ENCODE measurements around the gene TGFB1I1. TPM values are rescaled to one million over a fixed set of nuclear protein-coding genes. Genes with fewer than 3 reads are reported as not detected.
A peak's percentile ranks its signal among the peaks of the same experiment; 100 is the strongest.
"Not testable (repeated sequence)": the region's sequence is repeated elsewhere in the genome, so short reads cannot be mapped to it uniquely, and the experiment has no call there.

TGFB1I1 gene
- total RNA-seq, 1 experiment from 2014 or later = 13.1 TPM

GRCh38 chr16:31439519-31439918 is 32.4 kb upstream of the TGFB1I1 start:
- no peak overlapping the region for H3K4me3 ChIP-seq
- H3K36me3 ChIP-seq = no peaks in the 10 kb centered on the region
- no peaks in the 10 kb centered on the region for H3K4me1 ChIP-seq
- H3K27ac ChIP-seq = no peak overlapping the region
- DNase-seq = no peak
- no peaks in the 10 kb centered on the region; the same call in 1 of the 2 replicates for H3K27me3 ChIP-seq
- no peaks in the 10 kb centered on the region for H3K9me3 ChIP-seq (replicated peaks)

- Histone ChIP-seq H3K36me3 (no peaks in the 10 kb centered on the region), H3K4me3 (no peak overlapping the region), H3K27ac (no peak overlapping the region), H3K9me3 (replicated peaks) (no peaks in the 10 kb centered on the region), H3K27me3 (no peaks in the 10 kb centered on the region; the same call in 1 of the 2 replicates), H3K4me1 (no peaks in the 10 kb centered on the region)
- peak in 1 of 2 experiments; percentile 25 for DNase-seq
Observed at GRCh38 chr16:31440516-31441184, 31.3 kb upstream of the TGFB1I1 start.

GRCh38 chr16:31441956-31442355 is 30.0 kb upstream of the TGFB1I1 start:
- H3K4me3 ChIP-seq = peak overlapping the region; percentile 63
- no peaks in the 10 kb centered on the region for H3K9me3 ChIP-seq (replicated peaks)
- no peaks in the 10 kb centered on the region for H3K36me3 ChIP-seq
- no peak overlapping the region for H3K27ac ChIP-seq
- no peaks in the 10 kb centered on the region; the same call in 1 of the 2 replicates for H3K27me3 ChIP-seq
- no peak for DNase-seq
- no peaks in the 10 kb centered on the region for H3K4me1 ChIP-seq

- H3K27me3 ChIP-seq; H3K4me3 ChIP-seq; H3K9me3 ChIP-seq (replicated peaks); H3K36me3 ChIP-seq; H3K27ac ChIP-seq; DNase-seq; H3K4me1 ChIP-seq: not testable (repeated sequence)
Observed at GRCh38 chr16:31445931-31446330, 26.0 kb upstream of the TGFB1I1 start.

- Histone ChIP-seq H3K4me3 (no peak overlapping the region), H3K27me3 (no peaks in the 10 kb centered on the region), H3K36me3 (no peaks in the 10 kb centered on the region), H3K4me1 (no peaks in the 10 kb centered on the region), H3K9me3 (replicated peaks) (no peaks in the 10 kb centered on the region), H3K27ac (no peak overlapping the region)
- DNase-seq = no peak
Observed at GRCh38 chr16:31451201-31451600, 20.8 kb upstream of the TGFB1I1 start.

GRCh38 chr16:31451681-31452351 is 20.1 kb upstream of the TGFB1I1 start:
- Histone ChIP-seq H3K9me3 (replicated peaks) (no peaks in the 10 kb centered on the region), H3K27me3 (no peaks in the 10 kb centered on the region), H3K27ac (no peak overlapping the region), H3K4me3 (no peak overlapping the region), H3K36me3 (no peaks in the 10 kb centered on the region), H3K4me1 (no peaks in the 10 kb centered on the region)
- DNase-seq = peak; percentile 47 to 61

GRCh38 chr16:31452631-31453106 is 19.3 kb upstream of the TGFB1I1 start:
- H3K36me3 ChIP-seq = no peaks in the 10 kb centered on the region
- no peak overlapping the region for H3K4me3 ChIP-seq
- no peak for DNase-seq
- H3K27me3 ChIP-seq = no peaks in the 10 kb centered on the region
- no peak overlapping the region for H3K27ac ChIP-seq
- H3K4me1 ChIP-seq = no peaks in the 10 kb centered on the region
- H3K9me3 ChIP-seq (replicated peaks) = no peaks in the 10 kb centered on the region

- Histone ChIP-seq H3K4me1 (no peaks in the 10 kb centered on the region), H3K27ac (no peak overlapping the region), H3K4me3 (no peak overlapping the region), H3K36me3 (no peaks in the 10 kb centered on the region), H3K9me3 (replicated peaks) (no peaks in the 10 kb centered on the region), H3K27me3 (no peaks in the 10 kb centered on the region)
- no peak for DNase-seq
Observed at GRCh38 chr16:31453255-31454204, 18.4 kb upstream of the TGFB1I1 start.

GRCh38 chr16:31455601-31456314 is 16.2 kb upstream of the TGFB1I1 start:
- peak in 1 of 2 experiments; percentile 33 for DNase-seq
- H3K9me3 ChIP-seq (replicated peaks) = no peaks in the 10 kb centered on the region
- no peak overlapping the region for H3K27ac ChIP-seq
- no peaks in the 10 kb centered on the region for H3K27me3 ChIP-seq
- H3K36me3 ChIP-seq = no peaks in the 10 kb centered on the region
- no peaks in the 10 kb centered on the region for H3K4me1 ChIP-seq
- no peak overlapping the region for H3K4me3 ChIP-seq

- H3K27me3 ChIP-seq = no peaks in the 10 kb centered on the region
- H3K27ac ChIP-seq = no peak overlapping the region
- no peak overlapping the region for H3K4me3 ChIP-seq
- H3K36me3 ChIP-seq = no peaks in the 10 kb centered on the region
- no peaks in the 10 kb centered on the region for H3K4me1 ChIP-seq
- no peaks in the 10 kb centered on the region for H3K9me3 ChIP-seq (replicated peaks)
- DNase-seq = no peak
Observed at GRCh38 chr16:31456988-31457360, 15.0 kb upstream of the TGFB1I1 start.

GRCh38 chr16:31458073-31458843 is 13.7 kb upstream of the TGFB1I1 start:
- Histone ChIP-seq H3K27me3 (no peaks in the 10 kb centered on the region), H3K9me3 (replicated peaks) (no peaks in the 10 kb centered on the region), H3K27ac (peak overlapping the region; percentile 100), H3K36me3 (no peaks in the 10 kb centered on the region), H3K4me1 (no peaks in the 10 kb centered on the region), H3K4me3 (peak overlapping the region; percentile 94)
- peak; percentile 43 to 54 for DNase-seq

- H3K4me3 ChIP-seq = peak within 1 kb of the TSS; percentile 94
- H3K27ac ChIP-seq = peak within 1 kb of the TSS; percentile 100
- peak; percentile 97 to 98 for DNase-seq
- no peaks in the 10 kb centered on the region for H3K9me3 ChIP-seq (replicated peaks)
- H3K4me1 ChIP-seq = no peaks in the 10 kb centered on the region
- H3K27me3 ChIP-seq = no peaks in the 10 kb centered on the region
- H3K36me3 ChIP-seq = no peaks in the 10 kb centered on the region; the same call in 1 of the 2 replicates
Observed at GRCh38 chr16:31458844-31459686, 12.9 kb upstream of the TGFB1I1 start, which contains the start of gene ARMC5. ARMC5 (plus strand) TSS chr16:31459501; CDS start chr16:31459525, 24 bp downstream.
